Activated CD4-positive, alpha-beta T cell treated with anti-CD3 and anti-CD28 coated beads, Interleukin-2, amount 10 ng/mL, durations not matched to agents 24 days and 14 days (primary cell): ENCODE data around the gene NPC1L1. TPM values are rescaled to one million over a fixed set of nuclear protein-coding genes. Genes with fewer than 3 reads are reported as not detected.

Source experiments
- DNase-seq: peaks from one replicate; pipeline ENCODE4 v3.0.0; 2022
- H3K27ac Mint-ChIP-seq: one replicate; pipeline ENCODE4 v1.8.0; 2022; ENCODE audit warnings: mild to moderate bottlenecking, mixed read lengths
- H3K27me3 Mint-ChIP-seq: one replicate; pipeline ENCODE4 v1.8.0; 2022; ENCODE audit warnings: mixed read lengths
- H3K36me3 Mint-ChIP-seq: one replicate; pipeline ENCODE4 v1.8.0; 2022; ENCODE audit warnings: low read depth, mild to moderate bottlenecking, mixed read lengths
- H3K4me1 Mint-ChIP-seq: one replicate; pipeline ENCODE4 v1.8.0; 2021; ENCODE audit warnings: mixed read lengths
- H3K4me3 Mint-ChIP-seq: one replicate; pipeline ENCODE4 v1.8.0; 2022; ENCODE audit warnings: mild to moderate bottlenecking, moderate library complexity, mixed read lengths
- H3K9me3 Mint-ChIP-seq: one replicate; pipeline ENCODE4 v1.8.0; 2021; ENCODE audit warnings: mixed read lengths
- intact Hi-C: fragments of 100-400 bp; cut with micrococcal nuclease; formaldehyde crosslinking; loops from one replicate; pipeline ENCODE4 v1.15.1; 2023
- total RNA-seq: library from RNA; stranded (reverse); gene quantifications from 2 replicates; pipeline ENCODE4 v1.2.3, GENCODE V29; 2022

The NPC1L1 gene
- total RNA-seq, 1 donor from 2014 or later, result not detected

GRCh38 chr7:44490351-44491200 lies 50.6 kb downstream of the NPC1L1 start, which contains the start of gene NUDCD3:
TSS of gene NUDCD3 (minus strand) at chr7:44490658. CDS start at chr7:44490600, 58 bp downstream.
- Mint-ChIP-seq H3K36me3 (peaks cover 22% of the 10 kb centered on the region), H3K27ac (peak within 1 kb of the TSS; percentile 88), H3K4me3 (peak within 1 kb of the TSS; percentile 85), H3K9me3 (no peaks in the 10 kb centered on the region), H3K27me3 (no peaks in the 10 kb centered on the region), H3K4me1 (peaks cover 33% of the 10 kb centered on the region)
- DNase-seq, result peak; percentile 95
- intact Hi-C loops, result loop anchor here (2.0 to 5.0 kb wide), 2 partner anchors 30 to 92 kb away; partner anchors contain the start of gene TMED4

- peak overlapping the region; percentile 88 for H3K27ac Mint-ChIP-seq
- H3K4me3 Mint-ChIP-seq, result peak overlapping the region; percentile 85
- peaks cover 36% of the 10 kb centered on the region for H3K4me1 Mint-ChIP-seq
- H3K9me3 Mint-ChIP-seq, result no peaks in the 10 kb centered on the region
- no peak for DNase-seq
- peaks cover 25% of the 10 kb centered on the region for H3K36me3 Mint-ChIP-seq
- intact Hi-C loops, result loop anchor here (2.0 to 5.0 kb wide), 2 partner anchors 29 to 92 kb away; partner anchors contain the start of gene TMED4
- no peaks in the 10 kb centered on the region for H3K27me3 Mint-ChIP-seq
Measured at GRCh38 chr7:44489955-44490350, 51.2 kb downstream of the NPC1L1 start.

GRCh38 chr7:44488955-44489354 lies 52.2 kb downstream of the NPC1L1 start:
- Mint-ChIP-seq H3K4me1 (peaks cover 40% of the 10 kb centered on the region), H3K9me3 (no peaks in the 10 kb centered on the region), H3K36me3 (peaks cover 35% of the 10 kb centered on the region), H3K27me3 (no peaks in the 10 kb centered on the region), H3K27ac (no peak overlapping the region), H3K4me3 (peak overlapping the region; percentile 85)
- DNase-seq, result no peak
- intact Hi-C loops, result no loop called here

GRCh38 chr7:44486693-44487092 lies 54.4 kb downstream of the NPC1L1 start:
- Mint-ChIP-seq H3K36me3 (peaks cover 55% of the 10 kb centered on the region), H3K27ac (no peak overlapping the region), H3K4me1 (peaks cover 42% of the 10 kb centered on the region), H3K4me3 (peak overlapping the region; percentile 0), H3K9me3 (peaks cover 6% of the 10 kb centered on the region), H3K27me3 (no peaks in the 10 kb centered on the region)
- intact Hi-C loops, result no loop called here
- peak; percentile 54 for DNase-seq

- Mint-ChIP-seq H3K9me3 (peaks cover 6% of the 10 kb centered on the region), H3K4me1 (peaks cover 40% of the 10 kb centered on the region), H3K27ac (no peak overlapping the region), H3K36me3 (peaks cover 60% of the 10 kb centered on the region), H3K27me3 (no peaks in the 10 kb centered on the region), H3K4me3 (no peak overlapping the region)
- DNase-seq, result no peak
- intact Hi-C loops, result no loop called here
Measured at GRCh38 chr7:44486001-44486400, 55.1 kb downstream of the NPC1L1 start.

GRCh38 chr7:44484482-44485313 lies 56.4 kb downstream of the NPC1L1 start:
- H3K27ac Mint-ChIP-seq, result no peak overlapping the region
- intact Hi-C loops, result no loop called here
- H3K4me1 Mint-ChIP-seq, result peaks cover 37% of the 10 kb centered on the region
- H3K4me3 Mint-ChIP-seq, result peak overlapping the region; percentile 11
- H3K9me3 Mint-ChIP-seq, result peaks cover 6% of the 10 kb centered on the region
- DNase-seq, result no peak
- H3K36me3 Mint-ChIP-seq, result peaks cover 67% of the 10 kb centered on the region
- no peaks in the 10 kb centered on the region for H3K27me3 Mint-ChIP-seq

- no peak overlapping the region for H3K27ac Mint-ChIP-seq
- peaks cover 71% of the 10 kb centered on the region for H3K36me3 Mint-ChIP-seq
- no peak overlapping the region for H3K4me3 Mint-ChIP-seq
- H3K27me3 Mint-ChIP-seq, result no peaks in the 10 kb centered on the region
- peaks cover 6% of the 10 kb centered on the region for H3K9me3 Mint-ChIP-seq
- intact Hi-C loops, result no loop called here
- no peak for DNase-seq
- H3K4me1 Mint-ChIP-seq, result peaks cover 25% of the 10 kb centered on the region
Measured at GRCh38 chr7:44482502-44483485, 58.3 kb downstream of the NPC1L1 start.

- H3K4me3 Mint-ChIP-seq, result no peak overlapping the region
- no peak for DNase-seq
- H3K4me1 Mint-ChIP-seq, result peaks cover 13% of the 10 kb centered on the region
- peaks cover 68% of the 10 kb centered on the region for H3K36me3 Mint-ChIP-seq
- H3K27ac Mint-ChIP-seq, result no peak overlapping the region
- peaks cover 6% of the 10 kb centered on the region for H3K9me3 Mint-ChIP-seq
- intact Hi-C loops, result loop anchor here (1.0 to 5.0 kb wide), 4 partner anchors 21 to 237 kb away; no protein-coding TSS in a partner anchor
- no peaks in the 10 kb centered on the region for H3K27me3 Mint-ChIP-seq
Measured at GRCh38 chr7:44477938-44478337, 63.2 kb downstream of the NPC1L1 start.

- H3K36me3 Mint-ChIP-seq, result peaks cover 64% of the 10 kb centered on the region
Measured at GRCh38 chr7:44477063-44477830, 63.9 kb downstream of the NPC1L1 start.

GRCh38 chr7:44476313-44476712 lies 64.8 kb downstream of the NPC1L1 start:
- intact Hi-C loops, result loop anchor here (2.0 to 5.0 kb wide), 3 partner anchors 20 to 219 kb away; no protein-coding TSS in a partner anchor
- peaks cover 15% of the 10 kb centered on the region for H3K4me1 Mint-ChIP-seq
- no peak for DNase-seq
- H3K27me3 Mint-ChIP-seq, result no peaks in the 10 kb centered on the region
- no peak overlapping the region for H3K27ac Mint-ChIP-seq
- peaks cover 65% of the 10 kb centered on the region for H3K36me3 Mint-ChIP-seq
- H3K9me3 Mint-ChIP-seq, result no peaks in the 10 kb centered on the region
- H3K4me3 Mint-ChIP-seq, result no peak overlapping the region

More at GRCh38 chr7:44477063-44477830, 63.9 kb downstream of the NPC1L1 start:
- Mint-ChIP-seq H3K9me3 (peaks cover under 1% of the 10 kb centered on the region), H3K27me3 (no peaks in the 10 kb centered on the region), H3K27ac (no peak overlapping the region), H3K4me1 (peaks cover 15% of the 10 kb centered on the region), H3K4me3 (no peak overlapping the region)
- intact Hi-C loops, result loop anchor here (1.0 to 5.0 kb wide), 4 partner anchors 20 to 236 kb away; no protein-coding TSS in a partner anchor
- DNase-seq, result peak; percentile 89

- H3K27me3 Mint-ChIP-seq, result no peaks in the 10 kb centered on the region
- H3K27ac Mint-ChIP-seq, result no peak overlapping the region
- no peak overlapping the region for H3K4me3 Mint-ChIP-seq
- H3K36me3 Mint-ChIP-seq, result peaks cover 55% of the 10 kb centered on the region
- no peak for DNase-seq
- no peaks in the 10 kb centered on the region for H3K9me3 Mint-ChIP-seq
- peaks cover 19% of the 10 kb centered on the region for H3K4me1 Mint-ChIP-seq
- intact Hi-C loops, result no loop called here
Measured at GRCh38 chr7:44473295-44473694, 67.8 kb downstream of the NPC1L1 start.

- H3K9me3 Mint-ChIP-seq, result no peaks in the 10 kb centered on the region
- peaks cover 19% of the 10 kb centered on the region for H3K4me1 Mint-ChIP-seq
- H3K27ac Mint-ChIP-seq, result no peak overlapping the region
- intact Hi-C loops, result no loop called here
- H3K27me3 Mint-ChIP-seq, result no peaks in the 10 kb centered on the region
- no peak for DNase-seq
- peaks cover 56% of the 10 kb centered on the region for H3K36me3 Mint-ChIP-seq
- H3K4me3 Mint-ChIP-seq, result no peak overlapping the region
Measured at GRCh38 chr7:44472843-44473242, 68.3 kb downstream of the NPC1L1 start.
